ENCODE measurements around the gene ADAD2.

- TF ChIP-seq CTCF (IDR thresholded peaks at IDR 0.05) (no peak), POLR2A (IDR thresholded peaks at IDR 0.05) (no peak)
These were observed 19.0 kb downstream of the ADAD2 start for GRCh38 chr16:84209989-84210388.

Measured in esophagus squamous epithelium (tissue), 4 donors.